Spleen (tissue), 11 donors: ENCODE data around the gene MEIS3. TPM values are rescaled to one million over a fixed set of nuclear protein-coding genes. Genes with fewer than 3 reads are reported as not detected.
A peak's percentile ranks its signal among the peaks of the same experiment; 100 is the strongest.

Experiments used
- DNase-seq: peaks from one replicate; pipeline ENCODE4 v3.0.0-alpha.2; 2020
- H3K27ac ChIP-seq, 8 donors: fragments of 200-600 bp; sonication (generic) in 7 of 8; 1 replicate in 4 of 8; 2 replicates in 4 of 8; pipeline versions ENCODE4 v1.5.0 to v1.8.0; 2016 to 2021; ENCODE audit warnings: inconsistent platforms in 4 of 8, mild to moderate bottlenecking in 4 of 8, moderate library complexity in 1 of 8
- H3K27me3 ChIP-seq, 7 donors: fragments of 200-600 bp; sonication (generic) in 6 of 7; replicated peaks in 1 of 7; 1 replicate in 4 of 7; 2 replicates in 3 of 7; pipeline versions ENCODE4 v1.5.0 to v1.8.0; 2016 to 2021; ENCODE audit warnings: inconsistent platforms in 3 of 7, mild to moderate bottlenecking in 1 of 7
- H3K36me3 ChIP-seq, 6 donors: fragments of 200-600 bp; sonication (generic) in 5 of 6; 1 replicate in 4 of 6; 2 replicates in 2 of 6; pipeline versions ENCODE4 v1.5.0 to v1.8.0; 2016 to 2021; ENCODE audit warnings: inconsistent platforms in 2 of 6
- H3K4me1 ChIP-seq, 6 donors: fragments of 200-600 bp; sonication (generic) in 5 of 6; 1 replicate in 3 of 6; 2 replicates in 3 of 6; pipeline versions ENCODE4 v1.5.0 to v1.8.0; 2016 to 2021; ENCODE audit warnings: inconsistent platforms in 3 of 6
- H3K4me3 ChIP-seq, 8 donors: fragments of 200-600 bp; sonication (generic) in 7 of 8; 1 replicate in 4 of 8; 2 replicates in 4 of 8; pipeline versions ENCODE4 v1.5.0 to v1.8.0; 2016 to 2021; ENCODE audit warnings: inconsistent platforms in 4 of 8, mild to moderate bottlenecking in 4 of 8, moderate library complexity in 2 of 8
- H3K9me3 ChIP-seq, 8 donors: fragments of 200-600 bp; sonication (generic) in 7 of 8; 1 replicate in 4 of 8; 2 replicates in 4 of 8; pipeline versions ENCODE4 v1.5.0 to v1.8.0; 2016 to 2021; ENCODE audit warnings: inconsistent platforms in 4 of 8
- CTCF ChIP-seq, 11 experiments: fragments of 200-600 bp in 7 of 11; fragments of 450-650 bp in 4 of 11; sonication (generic) in 4 of 11; IDR thresholded peaks in 8 of 11; conservative IDR thresholded peaks in 3 of 11; 1 replicate in 7 of 11; 2 replicates in 4 of 11; pipeline versions ENCODE4 v1.4.0 to v1.8.0; 2016 to 2021; ENCODE audit warnings: antibody characterized with exemption in 11 of 11, inconsistent platforms in 4 of 11, mild to moderate bottlenecking in 1 of 11
- POLR2A ChIP-seq, 3 donors: fragments of 450-650 bp; IDR thresholded peaks; one replicate each; pipeline ENCODE4 v1.5.1; 2017; ENCODE audit warnings: antibody characterized with exemption in 3 of 3, mild to moderate bottlenecking in 1 of 3
- POLR2AphosphoS5 ChIP-seq, 3 donors: sonication (generic); formaldehyde crosslinking; IDR thresholded peaks; one replicate each; pipeline ENCODE4 v1.5.1; 2017; ENCODE audit warnings: antibody characterized with exemption in 3 of 3
- WGBS, 5 donors: extraction: QIAGEN DNeasy Blood & Tissue Kit in 3 of 5; methylation state at CpG; one replicate each; pipeline versions ENCODE4 v1.1.5 to v1.1.7; 2013 to 2018; 5-methylcytosine and 5-hydroxymethylcytosine counted together
- intact Hi-C: fragments of 100-400 bp; cut with DNase I; formaldehyde crosslinking; loops from one replicate; pipeline ENCODE4 v1.15.0; 2023; ENCODE audit warnings: low total_unique reads
- polyA plus RNA-seq, 3 donors: library from polyadenylated mRNA; stranded (reverse); fragments of 200-250 nt; gene quantifications; one replicate each; pipeline ENCODE4 v1.2.1, GENCODE V29; 2013
- total RNA-seq, 7 donors: library from RNA; depleted of rRNA in 3 of 7; stranded (reverse); fragments of >200 nt in 3 of 7; fragmentation: NEBNext Ultra II Directional in 4 of 7; extraction: Animal tissue kit (Norgen Biotek cat#: 25700) in 4 of 7; gene quantifications; one replicate each; pipeline versions ENCODE4 v1.1.0 to v1.2.1, GENCODE V29; 2016 to 2021
- donor health status: healthy with polysubstance abuse.
- donor health status: DM: no; HTN: no; CAD: no; lungs with moderate emphysema.
- donor health status: DM: no; HTN: no; CAD: no.
- donor health status: Bipolar disorder and iron deficiency.
- donor health status: healthy.
- donor health status: DM: no; HTN: no; CAD: no.
- donor health status: DM: yes; HTN: yes; CAD: no.

MEIS3 gene
- total and polyA plus RNA-seq, 10 donors = 4.3 to 10.4 (median 7.1) TPM

DNA sequence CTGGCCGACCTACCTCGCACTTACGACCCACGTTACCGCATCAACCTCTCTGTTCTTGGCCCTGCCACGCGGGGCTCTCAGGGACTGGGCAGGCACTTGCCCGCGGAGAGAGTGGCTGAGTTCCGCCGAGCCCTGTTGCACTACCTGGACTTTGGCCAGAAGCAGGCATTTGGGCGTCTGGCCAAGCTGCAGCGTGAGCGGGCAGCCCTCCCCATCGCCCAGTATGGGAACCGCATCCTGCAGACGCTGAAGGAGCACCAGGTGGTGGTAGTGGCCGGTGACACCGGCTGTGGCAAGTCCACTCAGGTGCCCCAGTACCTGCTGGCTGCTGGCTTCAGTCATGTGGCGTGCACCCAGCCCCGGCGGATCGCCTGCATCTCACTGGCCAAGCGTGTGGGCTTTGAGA, 66.0 kb downstream of the MEIS3 start:
- Histone ChIP-seq H3K27ac (no peak overlapping the region), H3K9me3 (peaks cover 0 to 7% (median 0%) of the 10 kb centered on the region in 8 donors), H3K4me1 (peaks cover 3 to 82% (median 42%) of the 10 kb centered on the region in 6 donors), H3K4me3 (no peak overlapping the region), H3K27me3 (no peaks in the 10 kb centered on the region), H3K36me3 (peaks cover 3 to 66% (median 57%) of the 10 kb centered on the region in 6 donors)
- intact Hi-C loops = no loop called here
- WGBS, 5 donors = 81 to 93% (median 91%) methylated on average over 21 to 24 of the region's 24 CpGs
- no peak for DNase-seq
- no peak for TF ChIP-seq CTCF (IDR thresholded peaks at IDR 0.05 in 8 of 11, conservative IDR thresholded peaks at IDR 0.05 in 3 of 11)
- TF ChIP-seq POLR2A (IDR thresholded peaks at IDR 0.05) = no peak
- TF ChIP-seq POLR2AphosphoS5 (IDR thresholded peaks at IDR 0.05) = peak in 1 of 3 donors; percentile 26

Other genes with a start within 250 kb of the MEIS3 start
- gene BBC3, start 188.3 kb downstream of the MEIS3 start, total RNA-seq = 10 to 100 TPM in 6 of 7 donors, 1 to 10 TPM in 1; 6.3 to 17.0 (median 11.3) TPM
- gene BBC3, start 188.3 kb downstream of the MEIS3 start, polyA plus RNA-seq = 10 to 100 TPM in 1 of 3 donors, 1 to 10 TPM in 2; 7.1 to 12.6 (median 9.5) TPM
- gene CCDC9, start 163.0 kb downstream of the MEIS3 start, total RNA-seq = 10 to 100 TPM; 13.0 to 43.0 (median 32.6) TPM
- gene CCDC9, start 163.0 kb downstream of the MEIS3 start, polyA plus RNA-seq = 10 to 100 TPM; 11.0 to 38.7 (median 15.9) TPM
- 10 to 100 TPM in 4 of 7 donors, 1 to 10 TPM in 3; 3.9 to 19.8 (median 13.8) TPM for gene INAFM1, start 144.6 kb downstream of the MEIS3 start, total RNA-seq
- 10 to 100 TPM in 2 of 3 donors, 1 to 10 TPM in 1; 8.1 to 12.9 (median 11.3) TPM for gene INAFM1, start 144.6 kb downstream of the MEIS3 start, polyA plus RNA-seq
- gene C5AR1, start 109.7 kb downstream of the MEIS3 start, total RNA-seq = 100 to 1,000 TPM in 1 of 7 donors, 10 to 100 TPM in 6; 33.1 to 124 (median 64.0) TPM
- 1 to 10 TPM; 4.0 to 9.4 (median 4.6) TPM for gene C5AR1, start 109.7 kb downstream of the MEIS3 start, polyA plus RNA-seq
- 10 to 100 TPM; 24.7 to 55.7 (median 28.3) TPM for gene C5AR2, start 87.4 kb downstream of the MEIS3 start, total RNA-seq
- gene C5AR2, start 87.4 kb downstream of the MEIS3 start, polyA plus RNA-seq = 1 to 10 TPM; 1.3 to 2.7 (median 1.5) TPM
- gene DHX34, start 70.2 kb downstream of the MEIS3 start, total RNA-seq = 10 to 100 TPM; 19.5 to 34.8 (median 27.0) TPM
- 10 to 100 TPM in 2 of 3 donors, 1 to 10 TPM in 1; 8.4 to 18.5 (median 13.1) TPM for gene DHX34, start 70.2 kb downstream of the MEIS3 start, polyA plus RNA-seq
- gene SLC8A2, start 52.4 kb upstream of the MEIS3 start, total RNA-seq = not detected
- gene SLC8A2, start 52.4 kb upstream of the MEIS3 start, polyA plus RNA-seq = under 1 TPM in 2 of 3 donors, not detected in 1; 0.02 to 0.19 TPM
- gene KPTN, start 64.7 kb upstream of the MEIS3 start, total RNA-seq = 10 to 100 TPM in 2 of 7 donors, 1 to 10 TPM in 5; 3.9 to 12.4 (median 7.4) TPM
- 10 to 100 TPM; 15.0 to 36.3 (median 25.7) TPM for gene KPTN, start 64.7 kb upstream of the MEIS3 start, polyA plus RNA-seq
- 100 to 1,000 TPM in 3 of 7 donors, 10 to 100 TPM in 4; 85.8 to 171 (median 98.1) TPM for gene NAPA, start 95.5 kb upstream of the MEIS3 start, total RNA-seq
- 10 to 100 TPM; 51.3 to 64.1 (median 56.6) TPM for gene NAPA, start 95.5 kb upstream of the MEIS3 start, polyA plus RNA-seq
- 1 to 10 TPM in 1 of 7 donors, under 1 TPM in 6; 0.34 to 1.2 (median 0.42) TPM for gene ZNF541, start 153.6 kb upstream of the MEIS3 start, total RNA-seq
- under 1 TPM; 0.20 to 0.70 (median 0.50) TPM for gene ZNF541, start 153.6 kb upstream of the MEIS3 start, polyA plus RNA-seq
- 10 to 100 TPM; 10.9 to 21.8 (median 20.1) TPM for gene BICRA, start 189.6 kb upstream of the MEIS3 start, total RNA-seq
- gene BICRA, start 189.6 kb upstream of the MEIS3 start, polyA plus RNA-seq = 10 to 100 TPM in 1 of 3 donors, 1 to 10 TPM in 2; 2.2 to 10.2 (median 5.1) TPM